Thyroid gland (tissue), 4 donors: ENCODE data around the gene QKI.

Experiments
- POLR2A ChIP-seq, 2 donors: fragments of 450-650 bp; IDR thresholded peaks; one replicate each; pipeline ENCODE4 v1.6.1; 2017; ENCODE audit warnings: antibody characterized with exemption in 2 of 2, mild to moderate bottlenecking in 2 of 2, moderate library complexity in 1 of 2
- TF ChIP-seq, protein P1 (sequence below), 6 experiments: fragments of 200-600 bp in 3 of 6; fragments of 450-650 bp in 3 of 6; sonication (generic) in 3 of 6; IDR thresholded peaks; one replicate each; pipeline ENCODE4 v1.5.1; 2016 to 2019; ENCODE audit warnings: antibody characterized with exemption in 6 of 6, mild to moderate bottlenecking in 2 of 6, inconsistent platforms in 1 of 6, moderate library complexity in 1 of 6

DNA sequence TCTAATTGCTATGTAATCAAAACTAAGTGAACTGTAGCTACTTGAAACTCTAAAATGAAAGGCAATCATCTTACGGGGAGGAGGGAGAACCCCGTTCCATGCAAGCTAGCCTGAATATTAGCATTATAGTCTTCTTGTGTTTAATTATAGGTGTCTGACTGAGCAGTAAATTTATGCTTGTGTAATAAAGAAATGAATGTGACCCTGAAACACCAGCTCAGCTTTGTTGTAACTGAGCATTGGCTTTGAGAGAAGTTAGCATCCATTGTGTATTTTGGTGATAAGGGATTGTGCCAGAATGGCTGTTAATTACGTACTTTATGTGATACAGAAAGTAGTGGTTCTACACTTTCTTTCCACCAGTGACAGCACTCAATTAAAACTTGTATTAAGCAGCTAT lies 86.9 kb downstream of the QKI start:
- TF ChIP-seq, protein P1, sequence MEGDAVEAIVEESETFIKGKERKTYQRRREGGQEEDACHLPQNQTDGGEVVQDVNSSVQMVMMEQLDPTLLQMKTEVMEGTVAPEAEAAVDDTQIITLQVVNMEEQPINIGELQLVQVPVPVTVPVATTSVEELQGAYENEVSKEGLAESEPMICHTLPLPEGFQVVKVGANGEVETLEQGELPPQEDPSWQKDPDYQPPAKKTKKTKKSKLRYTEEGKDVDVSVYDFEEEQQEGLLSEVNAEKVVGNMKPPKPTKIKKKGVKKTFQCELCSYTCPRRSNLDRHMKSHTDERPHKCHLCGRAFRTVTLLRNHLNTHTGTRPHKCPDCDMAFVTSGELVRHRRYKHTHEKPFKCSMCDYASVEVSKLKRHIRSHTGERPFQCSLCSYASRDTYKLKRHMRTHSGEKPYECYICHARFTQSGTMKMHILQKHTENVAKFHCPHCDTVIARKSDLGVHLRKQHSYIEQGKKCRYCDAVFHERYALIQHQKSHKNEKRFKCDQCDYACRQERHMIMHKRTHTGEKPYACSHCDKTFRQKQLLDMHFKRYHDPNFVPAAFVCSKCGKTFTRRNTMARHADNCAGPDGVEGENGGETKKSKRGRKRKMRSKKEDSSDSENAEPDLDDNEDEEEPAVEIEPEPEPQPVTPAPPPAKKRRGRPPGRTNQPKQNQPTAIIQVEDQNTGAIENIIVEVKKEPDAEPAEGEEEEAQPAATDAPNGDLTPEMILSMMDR (IDR thresholded peaks at IDR 0.05) = no peak
- TF ChIP-seq POLR2A (IDR thresholded peaks at IDR 0.05) = no peak
